ENCODE data around the gene ZDHHC14.

GRCh38 chr6:157552081-157552747 is 171.2 kb downstream of the ZDHHC14 start:
- TF ChIP-seq CTCF (IDR thresholded peaks at IDR 0.05) (no peak), POLR2A (IDR thresholded peaks at IDR 0.05) (no peak)

Data from body of pancreas (tissue), 4 donors.